Liver (tissue), 9 donors: ENCODE results near the gene FAM83D. TPM values are rescaled to one million over a fixed set of nuclear protein-coding genes. Genes with fewer than 3 reads are reported as not detected.
A peak's percentile ranks its signal among the peaks of the same experiment; 100 is the strongest.

Source experiments
- DNase-seq: peaks from one replicate; pipeline ENCODE4 v3.0.0-alpha.2; 2017; ENCODE audit warnings: low spot score
- H3K27ac ChIP-seq, 2 donors: one replicate each; pipeline ENCODE4 v1.7.0; 2013; ENCODE audit warnings: inconsistent platforms in 2 of 2, low read length in 2 of 2, control low read depth in 1 of 2, low read depth in 1 of 2, mild to moderate bottlenecking in 1 of 2
- H3K27me3 ChIP-seq, 4 donors: one replicate each; pipeline versions ENCODE4 v1.6.1 to v1.7.0; 2013; ENCODE audit warnings: low read length in 3 of 4, inconsistent platforms in 1 of 4, mild to moderate bottlenecking in 1 of 4, moderate library complexity in 1 of 4; ENCODE audit not compliant: control insufficient read depth in 4 of 4, insufficient read depth in 4 of 4
- H3K36me3 ChIP-seq, 4 donors: one replicate each; pipeline versions ENCODE4 v1.6.1 to v1.7.0; 2013; ENCODE audit warnings: low read length in 3 of 4, mild to moderate bottlenecking in 3 of 4, low read depth in 1 of 4, moderate library complexity in 1 of 4; ENCODE audit not compliant: control insufficient read depth in 4 of 4, insufficient read depth in 3 of 4
- H3K4me1 ChIP-seq, 4 donors: one replicate each; pipeline versions ENCODE4 v1.6.1 to v1.7.0; 2013; ENCODE audit warnings: low read length in 3 of 4, mild to moderate bottlenecking in 3 of 4, moderate library complexity in 1 of 4; ENCODE audit not compliant: control insufficient read depth in 4 of 4, insufficient read depth in 4 of 4
- H3K4me3 ChIP-seq, 3 donors: one replicate each; pipeline versions ENCODE4 v1.6.1 to v1.7.0; 2013; ENCODE audit warnings: low read length in 3 of 3, control low read depth in 1 of 3, low read depth in 1 of 3, mild to moderate bottlenecking in 1 of 3
- H3K9ac ChIP-seq, 2 donors: one replicate each; pipeline ENCODE4 v1.7.0; 2013; ENCODE audit warnings: low read length in 2 of 2, mild to moderate bottlenecking in 2 of 2, moderate library complexity in 2 of 2, control low read depth in 1 of 2, low read depth in 1 of 2
- H3K9me3 ChIP-seq, 4 donors: one replicate each; pipeline versions ENCODE4 v1.6.1 to v1.7.0; 2013; ENCODE audit warnings: low read length in 3 of 4; ENCODE audit not compliant: control insufficient read depth in 4 of 4
- ATF3 ChIP-seq: IDR thresholded peaks from 2 replicates; pipeline ENCODE4 v1.6.1; 2016; ENCODE audit warnings: antibody characterized with exemption
- CTCF ChIP-seq: fragments of 150-350 bp; IDR thresholded peaks from 2 replicates; pipeline ENCODE4 v1.5.1; 2017; ENCODE audit warnings: improper control_type of control experiment, low read depth, low read length; ENCODE audit not compliant: missing input control
- EGR1 ChIP-seq, 2 donors: IDR thresholded peaks; 2 replicates each; pipeline ENCODE4 v1.6.1; 2016 to 2018; ENCODE audit warnings: antibody characterized with exemption in 2 of 2, low read depth in 2 of 2
- FOXA1 ChIP-seq: IDR thresholded peaks from 2 replicates; pipeline ENCODE4 v1.6.1; 2016; ENCODE audit warnings: antibody characterized with exemption
- FOXA2 ChIP-seq: IDR thresholded peaks from 2 replicates; pipeline ENCODE4 v1.6.1; 2016; ENCODE audit warnings: antibody characterized with exemption
- GABPA ChIP-seq, 2 donors: IDR thresholded peaks in 1 of 2; conservative IDR thresholded peaks in 1 of 2; 2 replicates each; pipeline ENCODE4 v1.6.1; 2016; ENCODE audit warnings: antibody characterized with exemption in 2 of 2, mild to moderate bottlenecking in 1 of 2, moderate library complexity in 1 of 2
- HNF4A ChIP-seq, 2 donors: conservative IDR thresholded peaks; 2 replicates each; pipeline ENCODE4 v1.6.1; 2016; ENCODE audit warnings: antibody characterized with exemption in 2 of 2, mild to moderate bottlenecking in 2 of 2
- HNF4G ChIP-seq: IDR thresholded peaks from 2 replicates; pipeline ENCODE4 v1.6.1; 2016; ENCODE audit warnings: antibody characterized with exemption
- JUND ChIP-seq, 2 donors: IDR thresholded peaks; 2 replicates each; pipeline ENCODE4 v1.6.1; 2016; ENCODE audit warnings: antibody characterized with exemption in 2 of 2
- MAX ChIP-seq: IDR thresholded peaks from 2 replicates; pipeline ENCODE4 v1.6.1; 2016; ENCODE audit warnings: antibody characterized with exemption
- NR2F2 ChIP-seq: IDR thresholded peaks from 2 replicates; pipeline ENCODE4 v1.6.1; 2016; ENCODE audit warnings: antibody characterized with exemption
- RAD21 ChIP-seq, 2 donors: IDR thresholded peaks; 2 replicates each; pipeline ENCODE4 v1.6.1; 2016; ENCODE audit warnings: antibody characterized with exemption in 2 of 2, mild to moderate bottlenecking in 2 of 2
- REST ChIP-seq: IDR thresholded peaks from 2 replicates; pipeline ENCODE4 v1.6.1; 2016; ENCODE audit warnings: antibody characterized with exemption, mild to moderate bottlenecking
- RXRA ChIP-seq, 2 donors: IDR thresholded peaks; 2 replicates each; pipeline ENCODE4 v1.6.1; 2017 to 2018; ENCODE audit warnings: antibody characterized with exemption in 2 of 2, mild to moderate bottlenecking in 1 of 2
- SP1 ChIP-seq: IDR thresholded peaks from 2 replicates; pipeline ENCODE4 v1.6.1; 2018; ENCODE audit warnings: antibody characterized with exemption, mild to moderate bottlenecking
- TAF1 ChIP-seq: conservative IDR thresholded peaks from 2 replicates; pipeline ENCODE4 v1.6.1; 2016; ENCODE audit warnings: antibody characterized with exemption, mild to moderate bottlenecking
- YY1 ChIP-seq: IDR thresholded peaks from 2 replicates; pipeline ENCODE4 v1.6.1; 2016; ENCODE audit warnings: antibody characterized with exemption, mild to moderate bottlenecking
- ZBTB33 ChIP-seq: IDR thresholded peaks from 2 replicates; pipeline ENCODE4 v1.6.1; 2016; ENCODE audit warnings: antibody characterized with exemption
- WGBS: extraction: QIAGEN DNeasy Blood & Tissue Kit; methylation state at CpG from one replicate; pipeline ENCODE4 v1.1.7; 2013; 5-methylcytosine and 5-hydroxymethylcytosine counted together
- polyA plus RNA-seq, 2 donors: library from polyadenylated mRNA; stranded (reverse) in 1 of 2; unstranded in 1 of 2; fragments of 200-250 nt in 1 of 2; fragments of >200 nt in 1 of 2; fragmentation: Nextera tagmentation in 1 of 2; extraction: Ambion mirVana in 1 of 2; gene quantifications; one replicate each; pipeline versions ENCODE4 v1.2.1 to v1.2.3, GENCODE V29; 2013 to 2015
- total RNA-seq, 2 donors: library from RNA; depleted of rRNA; stranded (reverse); fragments of >200 nt; gene quantifications; one replicate each; pipeline ENCODE4 v1.2.3, GENCODE V29; 2014
- donor health status: healthy.
- donor health status: healthy.
- donor health status: healthy.
- donor health status: healthy.
- donor health status: healthy.

FAM83D gene
- total and polyA plus RNA-seq, 4 donors = 1.1 to 28.2 (median 2.7) TPM

GRCh38 chr20:38962928-38963401 is 36.7 kb downstream of the FAM83D start:
- Histone ChIP-seq H3K9ac (peak overlapping the region; percentile 81 to 89), H3K4me3 (peak overlapping the region; percentile 90 to 96 (median 96)), H3K36me3 (no peaks in the 10 kb centered on the region), H3K4me1 (peaks cover 2 to 20% (median 17%) of the 10 kb centered on the region in 4 donors), H3K9me3 (no peaks in the 10 kb centered on the region), H3K27ac (peak overlapping the region; percentile 86 to 87), H3K27me3 (no peaks in the 10 kb centered on the region)
- no peak for DNase-seq
- TF ChIP-seq JUND (IDR thresholded peaks at IDR 0.05) (no peak), ZBTB33 (no peak), EGR1 (IDR thresholded peaks at IDR 0.05; ENCODE audit: low read depth in 2 of 2) (no peak), YY1 (no peak), ATF3 (no peak), FOXA1 (no peak), FOXA2 (no peak), GABPA (IDR thresholded peaks at IDR 0.05 in 1 of 2, conservative IDR thresholded peaks at IDR 0.05 in 1 of 2) (no peak), MAX (no peak), RXRA (IDR thresholded peaks at IDR 0.05) (no peak), REST (no peak), SP1 (no peak), HNF4A (conservative IDR thresholded peaks at IDR 0.05) (no peak), CTCF (no peak), RAD21 (IDR thresholded peaks at IDR 0.05) (no peak), HNF4G (no peak), TAF1 (no peak), NR2F2 (no peak)
- WGBS = 3% methylated on average over 5 of the region's 5 CpGs
